GM19351 (cell line): ENCODE measurements around the gene CEACAM4.
"Not testable (repeated sequence)": the region's sequence is repeated elsewhere in the genome, so short reads cannot be mapped to it uniquely, and the experiment has no call there.

ENCODE experiments used
- ATAC-seq: cut with Tn5 transposase; IDR thresholded peaks from one replicate; pipeline ENCODE4 v1.9.1; 2021; ENCODE audit warnings: mild to moderate bottlenecking, moderate library complexity; ENCODE audit not compliant: unreplicated experiment

CEACAM4 gene

DNA sequence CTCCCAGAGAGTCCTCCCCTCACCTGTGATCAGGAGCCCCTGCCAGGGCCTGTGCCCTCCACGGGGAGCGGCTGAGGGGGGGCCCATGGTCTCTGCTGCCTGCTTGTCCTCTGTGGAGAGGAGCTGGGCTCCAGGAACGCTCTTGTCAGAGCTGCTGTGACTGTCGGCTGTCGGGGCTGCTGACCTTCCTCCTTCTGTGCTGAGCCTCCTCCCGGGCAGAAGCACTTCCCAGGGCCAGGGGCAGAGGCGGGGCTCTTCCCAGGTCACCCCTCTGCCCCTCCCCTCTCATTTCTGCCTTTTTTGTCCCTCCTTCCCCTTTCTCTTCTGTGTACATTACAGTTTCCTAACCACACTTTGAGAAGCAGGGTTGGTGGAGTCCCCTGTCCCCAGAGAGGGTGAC is at the start of gene CEACAM4:
TSS of gene CEACAM4 (minus strand) at position 198 of the 400 bp plus-strand sequence. CDS start at position 87, 111 bp downstream.
- no peak for ATAC-seq

DNA sequence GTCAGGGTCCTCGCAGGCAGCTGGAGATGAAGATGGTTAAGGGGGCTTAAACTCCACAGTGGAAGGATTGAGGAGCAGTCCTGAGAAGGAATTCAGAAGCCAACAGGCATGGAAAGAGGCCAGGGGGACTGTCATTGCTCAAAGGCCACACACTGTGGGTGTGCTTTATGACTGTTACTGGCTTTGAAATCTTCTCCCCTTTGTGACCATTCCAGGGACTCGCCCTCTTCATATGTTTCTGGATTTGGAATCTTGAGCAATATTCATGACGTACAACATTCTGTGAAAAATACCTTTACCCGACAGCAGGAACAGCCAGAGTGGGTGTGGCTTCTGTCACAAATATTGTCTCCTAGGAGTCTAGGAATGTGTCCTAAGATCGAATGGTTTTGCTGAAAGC is 44.6 kb upstream of the CEACAM4 start:
- ATAC-seq: no peak

DNA sequence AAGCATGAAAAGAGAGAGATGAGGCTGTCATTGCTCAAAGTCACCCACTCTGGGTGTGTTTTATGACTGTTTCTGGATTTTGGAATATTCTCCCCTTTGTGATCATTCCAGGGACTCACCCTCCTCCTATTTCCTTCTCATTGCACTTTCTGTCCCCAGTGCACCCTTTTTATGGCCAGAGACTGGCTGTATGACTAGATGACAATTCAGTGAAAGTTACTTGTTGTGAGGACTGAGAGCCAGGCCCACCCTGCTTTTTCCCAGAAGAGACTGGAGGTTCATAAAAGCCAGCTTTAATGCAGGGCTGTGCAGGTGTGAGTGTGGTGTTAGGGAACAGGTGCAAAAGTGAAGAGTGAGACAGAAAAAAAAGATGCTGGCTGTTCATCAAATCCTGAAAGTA is 43.9 kb upstream of the CEACAM4 start:
- ATAC-seq: no peak

DNA sequence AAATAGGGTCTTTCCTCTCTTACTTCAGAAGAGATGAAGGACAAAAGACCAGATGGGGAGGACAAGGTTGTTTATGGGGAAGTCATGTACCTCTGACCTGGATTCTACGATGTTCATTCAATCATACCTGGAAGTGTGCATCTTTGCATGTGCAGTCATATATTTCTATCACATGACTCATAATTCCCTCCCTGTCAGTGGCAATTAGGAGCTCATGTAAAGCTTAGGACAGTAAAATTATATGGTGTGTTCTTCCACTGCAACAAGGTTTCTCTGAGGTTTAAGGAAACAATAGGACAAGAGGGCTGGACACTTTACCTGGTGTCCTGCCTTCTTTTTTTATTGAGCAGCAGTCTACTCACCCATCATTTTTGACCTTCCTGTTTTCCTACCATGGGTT is 41.4 kb upstream of the CEACAM4 start:
- ATAC-seq: no peak

DNA sequence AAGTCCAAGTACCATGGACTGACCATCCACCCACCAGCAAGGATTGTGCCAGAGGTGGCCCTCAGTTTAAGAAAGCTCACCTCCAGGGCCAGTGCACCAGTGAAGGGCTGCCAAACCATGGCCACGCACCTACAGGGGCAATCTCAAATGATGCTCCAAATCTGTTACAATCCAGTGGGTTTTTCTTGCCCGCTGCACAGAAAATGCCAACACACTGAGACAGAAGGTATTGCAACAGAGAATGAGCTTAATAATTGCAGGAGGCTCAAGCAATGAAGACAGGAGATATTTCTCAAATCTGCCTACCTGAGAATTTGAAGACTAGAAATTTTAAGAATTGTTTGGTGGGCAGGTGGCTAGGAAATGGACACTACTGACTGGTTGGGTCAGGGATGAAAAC is 39.2 kb upstream of the CEACAM4 start:
- no peak for ATAC-seq

DNA sequence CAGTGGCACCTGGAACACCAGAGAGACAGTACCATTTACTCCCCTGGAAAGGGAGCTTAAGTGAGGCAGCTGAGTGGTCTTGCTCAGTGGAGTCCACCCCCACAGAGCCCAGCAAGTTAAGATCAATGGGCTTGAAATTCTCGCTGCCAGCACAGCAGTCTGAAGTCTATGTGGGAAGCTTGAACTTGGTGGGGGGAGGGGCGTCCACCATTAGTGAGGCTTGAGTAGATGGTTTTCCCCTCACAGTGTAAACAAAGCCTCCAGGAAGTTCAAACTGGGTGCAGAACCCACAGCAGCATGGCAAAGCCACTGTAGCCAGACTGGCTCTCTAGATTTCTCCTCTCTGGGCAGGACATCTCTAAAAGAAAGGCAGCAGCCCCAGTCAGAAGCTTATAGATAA is 30.3 kb upstream of the CEACAM4 start:
- no peak for ATAC-seq

DNA sequence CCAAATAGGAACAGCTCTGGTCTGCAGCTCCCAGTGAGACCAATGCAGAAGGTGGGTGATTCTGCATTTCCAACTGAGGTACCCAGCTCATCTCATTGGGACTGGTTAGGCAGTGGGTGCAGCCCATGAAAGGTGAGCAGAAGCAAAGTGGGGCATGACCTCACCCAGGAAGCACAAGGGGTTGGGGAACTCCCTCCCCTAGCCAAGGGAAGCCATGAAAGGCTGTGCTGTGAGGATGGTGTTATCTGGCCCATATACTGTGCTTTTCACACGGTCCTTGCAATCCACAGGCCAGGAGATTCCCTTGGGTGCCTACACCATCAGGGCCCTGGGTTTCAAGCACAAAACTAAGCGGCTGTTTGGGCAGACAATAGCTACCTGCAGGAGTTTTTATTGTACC is 29.9 kb upstream of the CEACAM4 start:
- ATAC-seq: not testable (repeated sequence)

DNA sequence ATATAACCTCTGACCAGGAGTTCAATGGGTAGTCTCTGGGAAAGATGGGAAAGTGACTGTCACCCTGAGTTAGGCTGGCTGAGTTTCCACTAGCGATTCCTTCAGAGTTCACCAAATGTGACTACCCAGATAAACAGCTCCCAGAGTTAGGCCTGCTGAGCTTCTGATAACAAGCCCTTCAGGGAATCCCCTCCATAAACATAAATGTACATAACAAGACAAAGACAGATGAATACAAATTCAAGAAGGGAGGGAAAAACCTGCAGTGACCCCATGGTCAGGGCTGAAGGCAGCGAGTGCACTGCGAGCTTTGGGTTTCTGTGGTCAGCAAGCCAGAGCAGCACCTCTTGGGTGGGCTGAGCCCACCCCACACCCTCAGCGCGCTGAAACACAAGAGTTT is 25.4 kb upstream of the CEACAM4 start:
- no peak for ATAC-seq

DNA sequence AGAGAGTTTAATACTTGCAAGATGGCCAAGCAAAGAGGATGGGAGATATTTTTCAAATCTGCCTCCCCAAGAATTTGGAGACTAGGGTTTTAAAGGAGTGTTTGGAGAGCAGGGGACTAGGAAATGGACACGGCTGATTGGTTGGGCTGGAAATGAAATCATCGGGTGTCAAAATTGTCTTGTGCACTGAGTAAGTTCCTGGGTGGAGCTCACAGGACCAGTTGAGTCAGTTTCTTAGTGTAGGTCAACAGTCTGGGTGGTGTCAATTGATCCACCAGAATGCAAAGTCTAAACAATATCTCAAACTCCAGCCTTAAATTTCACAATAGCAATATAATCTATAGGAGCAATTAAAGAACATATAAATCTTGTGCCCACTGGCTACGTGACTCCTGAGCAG is 23.0 kb upstream of the CEACAM4 start:
- no peak for ATAC-seq

DNA sequence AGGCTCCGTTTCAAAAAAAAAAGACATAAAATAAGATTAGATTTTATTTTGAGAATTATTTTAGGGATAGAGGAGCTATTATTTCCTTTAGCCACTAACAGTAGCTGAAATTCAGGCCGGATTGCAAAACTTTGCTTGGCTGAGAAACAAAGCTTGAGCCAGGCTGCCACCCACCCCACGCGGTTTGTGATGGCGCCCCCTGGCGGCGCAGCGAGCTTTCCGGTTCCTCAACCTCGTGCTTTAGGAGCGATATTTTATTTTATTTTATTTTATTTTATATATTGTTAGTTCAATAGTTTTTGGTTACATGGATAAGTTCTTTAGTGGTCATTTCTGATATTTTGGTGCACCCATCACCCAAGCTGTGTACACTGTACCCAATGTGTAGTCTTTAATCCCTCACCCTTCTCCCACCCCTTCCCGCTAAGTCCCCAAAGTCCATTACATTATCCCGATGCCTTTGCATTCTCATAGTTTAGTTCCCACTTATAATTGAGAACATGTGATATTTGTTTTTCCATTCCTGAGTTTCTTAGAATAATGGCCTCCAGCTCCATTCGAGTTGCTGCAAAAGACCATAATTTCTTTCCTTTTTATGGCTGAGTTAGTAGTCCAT is 19.8 kb upstream of the CEACAM4 start:
- ATAC-seq: no peak

DNA sequence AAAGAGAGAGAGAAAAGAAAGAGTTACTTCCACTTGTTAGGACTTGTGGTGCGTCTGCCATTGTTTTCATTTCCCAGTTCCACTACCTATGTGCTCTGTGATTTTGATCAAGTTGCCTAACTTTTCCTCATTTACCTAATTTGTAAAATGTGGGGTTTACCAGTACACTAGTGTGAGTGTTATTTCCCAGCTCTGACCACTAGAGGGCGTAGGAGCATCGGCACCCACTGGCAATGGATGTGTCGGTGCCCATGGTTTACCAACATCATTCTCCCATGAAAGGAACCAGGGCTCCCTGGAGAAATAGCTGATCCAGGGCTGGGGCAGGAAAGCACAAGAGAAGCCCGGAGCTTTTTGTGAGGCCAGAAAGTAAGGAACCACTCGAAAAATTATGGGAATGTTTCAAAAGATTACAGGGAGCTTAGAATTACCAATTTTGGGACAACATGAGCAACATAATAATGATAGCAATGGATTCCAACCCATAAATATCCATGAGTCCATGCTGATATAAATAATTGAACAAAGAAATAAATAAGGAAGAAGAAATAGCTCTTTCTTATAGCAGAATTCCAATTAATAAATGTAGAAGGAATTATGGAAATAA is 15.1 kb upstream of the CEACAM4 start:
- ATAC-seq: no peak

DNA sequence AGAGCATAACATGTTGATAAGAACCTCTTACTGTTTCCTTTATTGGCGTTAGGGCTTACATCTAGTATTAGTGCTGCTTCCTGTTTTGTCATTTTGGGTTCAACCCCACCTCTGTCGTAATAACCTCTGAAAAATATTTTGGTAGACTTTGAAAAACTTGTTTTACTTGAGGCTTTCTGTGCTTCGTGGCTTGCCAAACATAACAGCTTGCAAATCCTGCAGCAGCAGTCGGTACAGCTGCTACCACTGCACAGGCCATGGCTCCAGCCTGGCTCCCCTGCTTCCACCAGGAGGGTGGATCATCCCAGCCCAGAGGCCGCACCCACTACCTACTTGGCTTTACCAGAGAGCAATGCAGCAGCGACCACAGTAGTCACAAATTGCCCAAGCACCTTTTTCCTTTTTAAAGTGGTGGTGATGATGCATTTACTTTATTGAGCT is 11.8 kb upstream of the CEACAM4 start:
- no peak for ATAC-seq

DNA sequence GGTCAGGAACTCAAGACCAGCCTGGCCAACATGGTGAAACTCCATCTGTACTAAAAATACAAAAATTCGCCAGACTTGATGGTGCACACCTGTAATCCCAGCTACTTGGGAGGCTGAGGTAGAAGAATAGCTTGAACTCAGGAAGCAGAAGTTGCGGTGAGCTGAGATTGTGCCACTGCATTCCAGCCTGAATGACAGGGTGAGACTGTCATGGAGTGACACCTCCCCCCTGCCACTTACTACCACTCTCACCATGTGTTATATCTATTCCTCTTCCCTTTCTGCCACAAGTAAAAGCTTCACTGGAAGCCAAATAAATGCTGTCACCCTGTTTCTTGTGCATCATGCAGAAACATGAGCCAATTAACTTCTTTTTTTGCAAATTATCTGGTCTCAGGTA is 10.6 kb upstream of the CEACAM4 start:
- ATAC-seq: no peak

DNA sequence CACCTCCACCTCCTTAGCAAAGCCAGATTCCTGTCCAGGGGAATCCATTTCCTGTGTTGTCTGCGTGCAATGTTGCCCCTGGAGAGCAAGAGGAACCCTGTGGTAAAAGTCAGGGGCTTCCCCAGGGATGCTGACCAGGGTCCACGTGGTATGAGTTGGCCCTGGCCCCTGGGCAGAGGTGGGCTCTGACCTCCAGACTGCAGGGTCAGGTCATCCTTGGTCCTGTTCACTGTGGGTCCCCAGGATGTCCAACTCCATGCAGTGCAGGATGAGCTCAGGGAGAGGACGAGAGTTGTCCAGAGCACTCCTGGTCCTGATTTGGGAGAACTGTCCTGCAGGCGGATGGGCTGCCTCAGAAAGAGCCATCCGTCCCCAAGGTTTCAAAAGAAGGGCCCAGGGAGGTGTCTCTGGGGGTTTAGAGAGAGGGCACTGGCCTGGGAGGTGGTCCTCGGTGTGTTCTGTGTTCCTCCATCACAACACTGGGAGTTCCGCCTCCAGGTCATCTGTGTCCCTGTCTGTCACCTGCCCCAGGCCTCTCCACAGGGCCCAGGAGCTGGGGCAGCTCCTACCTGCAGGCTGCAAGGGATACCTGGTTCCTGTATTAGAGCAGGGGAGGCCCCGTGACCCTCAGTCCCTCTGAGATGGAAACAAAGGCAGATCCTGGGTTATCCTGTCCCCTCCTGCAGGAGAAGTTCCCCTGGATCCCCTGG is 1.2 kb upstream of the CEACAM4 start:
- no peak for ATAC-seq

DNA sequence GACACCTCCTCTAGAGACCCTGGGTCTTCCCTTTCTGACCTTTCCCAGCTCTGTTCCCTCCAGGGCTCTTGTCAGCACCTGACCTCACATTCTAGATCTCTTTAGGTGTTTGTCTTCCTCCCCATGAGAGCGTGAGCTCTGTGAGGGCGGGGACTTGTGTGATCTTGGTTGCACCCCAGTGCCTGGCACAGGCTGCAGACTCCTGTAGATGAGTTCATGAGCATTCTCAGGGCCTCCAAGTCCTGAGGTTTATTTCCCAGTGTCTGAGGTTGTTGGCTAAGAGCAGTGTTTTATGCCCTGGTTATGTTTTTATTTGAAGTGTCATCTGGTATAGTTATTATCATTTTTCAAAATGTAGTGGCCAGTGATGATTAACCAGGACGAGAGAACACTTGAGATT is 596 bp downstream of the CEACAM4 start:
- ATAC-seq: no peak

DNA sequence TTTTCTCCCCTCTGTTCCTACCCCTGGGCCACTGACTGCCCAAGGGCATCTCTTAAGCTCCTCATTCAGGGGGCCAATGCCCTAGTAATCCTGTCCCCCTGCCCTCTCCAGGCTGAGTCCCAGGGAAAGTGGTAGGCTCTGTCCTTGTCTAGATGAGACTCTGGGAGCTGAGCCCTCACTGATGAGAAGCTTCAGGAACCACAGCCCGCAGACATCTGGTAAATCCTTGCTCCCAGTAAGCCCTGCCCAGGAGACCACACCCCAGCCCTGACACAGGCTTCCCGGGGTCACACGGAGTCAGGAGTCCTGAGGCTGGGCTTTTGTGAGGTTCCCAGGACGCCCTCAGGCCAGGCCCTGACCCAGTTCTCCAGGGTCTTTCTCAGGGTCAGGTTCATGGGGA is 1.9 kb downstream of the CEACAM4 start:
- ATAC-seq: no peak

DNA sequence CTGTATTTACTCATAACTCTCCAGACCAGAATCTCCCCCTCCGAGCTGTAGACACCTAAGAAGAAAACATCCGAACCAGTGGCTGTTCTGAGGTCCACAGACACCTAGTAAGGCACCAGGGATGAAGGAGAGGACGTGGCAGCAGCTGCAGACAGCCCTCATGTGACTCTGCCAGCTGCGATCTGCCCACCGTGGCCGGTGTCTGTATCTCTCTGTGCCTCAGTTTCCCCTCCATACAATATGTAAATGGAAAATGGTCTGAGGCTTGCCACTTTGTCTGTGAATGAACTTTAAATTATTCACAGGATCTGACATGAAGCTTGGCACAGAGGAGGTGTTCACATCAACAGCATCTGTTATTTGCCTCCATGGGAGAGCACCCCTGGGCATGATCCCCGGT is 2.4 kb downstream of the CEACAM4 start:
- no peak for ATAC-seq

DNA sequence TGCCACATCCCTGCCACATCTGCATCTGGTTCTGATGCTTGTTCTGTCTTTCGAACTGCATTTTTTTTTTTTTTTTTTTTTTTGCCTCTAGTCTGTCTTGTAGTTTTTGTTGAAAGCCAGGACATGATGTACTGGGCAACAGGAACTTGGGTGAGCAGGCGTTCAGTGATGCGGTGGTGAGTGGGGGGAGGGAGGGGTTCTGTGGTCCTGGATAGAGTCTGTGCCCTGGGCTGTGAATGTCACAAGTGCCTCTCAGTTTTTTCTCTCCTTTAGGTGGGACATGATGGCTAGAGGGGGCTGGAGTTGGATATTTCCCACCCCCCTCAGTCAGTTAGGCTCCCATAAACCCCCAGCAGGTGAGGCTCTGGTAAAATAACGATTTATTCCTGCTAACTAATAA is 3.5 kb downstream of the CEACAM4 start:
- no peak for ATAC-seq

DNA sequence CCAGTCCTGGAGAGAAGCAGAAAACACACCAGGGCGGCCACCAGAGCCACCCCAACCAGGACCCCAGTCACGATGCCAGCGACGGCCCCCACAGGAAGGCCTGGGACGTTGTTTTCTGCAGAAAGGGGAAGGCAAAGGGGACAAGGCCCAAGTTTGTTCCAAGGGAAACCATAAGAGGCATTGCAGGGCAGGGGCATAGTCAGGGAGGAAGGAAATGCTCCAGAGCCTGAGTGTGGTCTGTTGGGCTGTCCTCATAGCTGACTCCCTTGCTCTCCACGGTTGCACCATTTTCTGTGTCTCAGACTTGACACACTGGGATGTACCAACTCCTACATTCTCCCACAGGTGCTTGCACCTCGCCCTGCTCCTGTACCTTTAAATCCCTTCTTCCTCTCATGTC is 5.2 kb downstream of the CEACAM4 start:
- no peak for ATAC-seq

DNA sequence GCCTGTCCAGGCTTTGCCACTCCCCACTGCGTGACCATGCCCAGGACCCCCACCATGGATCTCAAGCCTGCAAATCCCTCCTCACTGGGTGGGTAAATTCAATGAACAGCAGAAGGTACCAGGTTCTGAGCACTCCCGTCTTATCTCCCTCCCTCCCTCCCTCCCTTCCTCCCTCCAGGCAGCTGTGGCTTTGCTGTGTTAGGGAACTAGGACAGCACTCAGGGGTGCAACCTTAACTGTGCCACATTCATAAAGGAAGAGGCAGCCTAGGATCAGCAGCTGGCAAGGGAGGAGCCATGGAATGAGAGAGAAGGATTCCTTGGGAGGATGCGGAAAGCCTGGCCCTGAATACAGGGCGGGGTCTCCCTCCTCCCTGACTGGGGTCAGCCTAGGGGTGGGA is 5.6 kb downstream of the CEACAM4 start:
- ATAC-seq: no peak

DNA sequence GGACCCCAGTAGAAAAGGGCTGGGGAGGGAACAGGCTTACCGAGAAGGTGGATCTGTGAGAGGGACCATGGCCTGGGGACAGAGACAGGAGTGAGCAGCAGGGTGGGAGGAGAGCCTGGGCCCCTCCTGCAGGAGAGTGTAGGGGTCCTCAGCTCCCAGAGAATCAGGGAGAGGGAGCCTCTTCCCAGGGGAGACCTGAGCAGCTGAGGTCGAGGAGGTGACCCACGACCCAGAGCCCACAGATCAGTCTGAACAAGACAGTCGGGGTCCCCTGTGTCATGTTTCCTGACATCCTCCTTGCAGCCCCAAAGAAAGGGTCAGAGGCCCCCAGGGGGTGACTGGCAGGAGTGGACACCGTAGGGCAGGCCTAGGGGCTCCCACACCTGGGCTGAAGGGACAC is 6.7 kb downstream of the CEACAM4 start:
- no peak for ATAC-seq

DNA sequence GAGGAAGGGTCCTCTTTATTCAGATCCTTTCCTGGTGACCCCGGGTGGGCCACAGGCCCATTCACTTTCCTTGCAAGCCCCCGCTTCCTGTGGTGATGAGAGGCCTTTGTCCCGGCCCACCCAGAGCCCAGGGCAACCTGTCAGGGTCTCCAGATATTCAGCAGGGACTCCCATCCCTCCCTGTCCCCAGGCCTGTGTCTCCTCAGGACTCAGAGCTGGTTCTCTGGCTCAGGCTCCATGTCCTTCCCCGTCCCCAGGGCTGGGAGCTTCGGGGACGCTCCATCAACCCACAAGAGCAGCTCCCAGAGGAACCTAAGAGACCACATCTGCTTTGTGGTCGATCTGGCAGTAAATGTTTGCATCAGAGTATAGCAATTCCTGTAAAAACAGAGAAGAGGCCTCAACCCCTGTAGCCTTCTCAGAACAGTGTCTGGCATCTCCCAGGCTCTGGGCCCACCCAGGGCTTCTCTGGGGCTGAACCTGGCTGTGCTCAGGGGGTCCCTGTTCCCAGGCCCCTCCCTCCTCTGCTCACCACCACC is 7.8 kb downstream of the CEACAM4 start:
- ATAC-seq: no peak
